Inferior parietal cortex (tissue), 1 donor: ENCODE measurements around the gene LDAH.

ENCODE experiments used
- DNase-seq: peaks from one replicate; pipeline ENCODE4 v3.0.0-alpha.2; 2016; ENCODE audit errors: extremely low spot score

Gene LDAH

GRCh38 chr2:20682167-20682920 lies 140.6 kb downstream of the LDAH start:
- DNase-seq, result no peak

GRCh38 chr2:20680744-20681375 lies 142.0 kb downstream of the LDAH start:
- DNase-seq, result no peak

GRCh38 chr2:20678780-20679179 lies 144.1 kb downstream of the LDAH start:
- DNase-seq, result no peak

GRCh38 chr2:20678086-20678395 lies 144.9 kb downstream of the LDAH start:
- DNase-seq, result no peak

GRCh38 chr2:20677301-20678085 lies 145.4 kb downstream of the LDAH start:
- no peak for DNase-seq

GRCh38 chr2:20676353-20677215 lies 146.3 kb downstream of the LDAH start:
- DNase-seq, result no peak

- no peak for DNase-seq
Measured at GRCh38 chr2:20675701-20676352, 147.1 kb downstream of the LDAH start.

- DNase-seq, result no peak
Measured at GRCh38 chr2:20674974-20675679, 147.8 kb downstream of the LDAH start.

- DNase-seq, result no peak
Measured at GRCh38 chr2:20674309-20674965, 148.5 kb downstream of the LDAH start.

GRCh38 chr2:20673686-20674308 lies 149.1 kb downstream of the LDAH start:
- DNase-seq, result no peak

- no peak for DNase-seq
Measured at GRCh38 chr2:20672201-20672951, 150.5 kb downstream of the LDAH start.

GRCh38 chr2:20671736-20672080 lies 151.2 kb downstream of the LDAH start:
- no peak for DNase-seq

- DNase-seq, result no peak
Measured at GRCh38 chr2:20671036-20671735, 151.7 kb downstream of the LDAH start.

GRCh38 chr2:20670315-20671035 lies 152.4 kb downstream of the LDAH start:
- DNase-seq, result no peak

- DNase-seq, result no peak
Measured at GRCh38 chr2:20669562-20670314, 153.2 kb downstream of the LDAH start.

GRCh38 chr2:20668871-20669475 lies 153.9 kb downstream of the LDAH start:
- no peak for DNase-seq

- no peak for DNase-seq
Measured at GRCh38 chr2:20668451-20668850, 154.4 kb downstream of the LDAH start.
